T-helper 2 cell treated with Interferon-gamma antibody and Interleukin-4, amounts not matched to agents 100 ng/mL and 5 ng/mL, for 36 hours (primary cell): ENCODE results near the gene IGSF1. TPM values are rescaled to one million over a fixed set of nuclear protein-coding genes. Genes with fewer than 3 reads are reported as not detected.
"Not testable (repeated sequence)": the region's sequence is repeated elsewhere in the genome, so short reads cannot be mapped to it uniquely, and the experiment has no call there.

ENCODE experiments used
- intact Hi-C: fragments of 100-400 bp; cut with micrococcal nuclease; formaldehyde crosslinking; loops from one replicate; pipeline ENCODE4 v1.15.1; 2023
- total RNA-seq: library from RNA; stranded (reverse); gene quantifications from 2 replicates; pipeline ENCODE4 v1.2.3, GENCODE V29; 2022

Gene IGSF1
- total RNA-seq, 1 donor from 2014 or later: not detected

GRCh38 chrX:131273011-131273410 is 16.1 kb downstream of the IGSF1 start:
- intact Hi-C loops: no loop called here

GRCh38 chrX:131271826-131272225 is 17.3 kb downstream of the IGSF1 start:
- intact Hi-C loops: no loop called here

- intact Hi-C loops: no loop called here
Measured at GRCh38 chrX:131271274-131271673, 17.8 kb downstream of the IGSF1 start.

GRCh38 chrX:131270080-131270479 is 19.0 kb downstream of the IGSF1 start:
- intact Hi-C loops: no loop called here

GRCh38 chrX:131264665-131265064 is 24.4 kb downstream of the IGSF1 start:
- intact Hi-C loops: no loop called here

GRCh38 chrX:131264053-131264452 is 25.1 kb downstream of the IGSF1 start:
- intact Hi-C loops: no loop called here

- intact Hi-C loops: no loop called here
Measured at GRCh38 chrX:131262738-131263679, 26.1 kb downstream of the IGSF1 start.

GRCh38 chrX:131262200-131262599 is 26.9 kb downstream of the IGSF1 start:
- intact Hi-C loops: no loop called here

- intact Hi-C loops: no loop called here
Measured at GRCh38 chrX:131257367-131257766, 31.7 kb downstream of the IGSF1 start.

GRCh38 chrX:131250984-131251738 is 37.9 kb downstream of the IGSF1 start:
- intact Hi-C loops: not testable (repeated sequence)

- intact Hi-C loops: no loop called here
Measured at GRCh38 chrX:131239057-131239456, 50.0 kb downstream of the IGSF1 start.

- intact Hi-C loops: no loop called here
Measured at GRCh38 chrX:131237363-131237762, 51.7 kb downstream of the IGSF1 start.

- intact Hi-C loops: no loop called here
Measured at GRCh38 chrX:131235768-131236545, 53.1 kb downstream of the IGSF1 start.

- intact Hi-C loops: no loop called here
Measured at GRCh38 chrX:131227608-131228007, 61.5 kb downstream of the IGSF1 start.

GRCh38 chrX:131226591-131226990 is 62.5 kb downstream of the IGSF1 start:
- intact Hi-C loops: no loop called here

GRCh38 chrX:131225078-131225477 is 64.0 kb downstream of the IGSF1 start:
- intact Hi-C loops: no loop called here

Other genes with a start within 250 kb of the IGSF1 start
- gene ARHGAP36, start 231.0 kb downstream of the IGSF1 start, total RNA-seq: not detected in 2 replicates